Endothelial cell of umbilical vein (primary cell): ENCODE measurements around the gene SH3PXD2B. TPM values are rescaled to one million over a fixed set of nuclear protein-coding genes. Genes with fewer than 3 reads are reported as not detected.
"Not testable (repeated sequence)": the region's sequence is repeated elsewhere in the genome, so short reads cannot be mapped to it uniquely, and the experiment has no call there.

ENCODE experiments used
- BruUV-seq: library from RNA; stranded (reverse); fragments of 400-500 nt; replicated peaks from 2 replicates; lab custom pipeline; 2021; lab: Mats Ljungman, UMichigan
- CTCF ChIA-PET: fragments of 300-600, 350-600 bp; sonication (Branson Sonifier 250); formaldehyde crosslinking; loops from one replicate; lab custom pipeline; 2021; ENCODE audit warnings: antibody characterized with exemption, inconsistent platforms; lab: Charles Lee
- POLR2A ChIA-PET: fragments of 300-600, 350-600 bp; sonication (Branson Sonifier 250); formaldehyde crosslinking; loops from one replicate; lab custom pipeline; 2021; ENCODE audit warnings: antibody characterized with exemption, inconsistent platforms; lab: Charles Lee
- DNase-seq: peaks from one replicate; pipeline ENCODE4 v3.0.0-alpha.2; 2011; ENCODE audit warnings: low read depth, low spot score
- FAIRE-seq: peaks from 2 replicates; lab custom pipeline; 2011; peaks lifted over from hg19 to GRCh38; lab: Jason Lieb, UNC
- H2AFZ ChIP-seq: 2 replicates; pipeline ENCODE4 v1.6.0; 2012; ENCODE audit warnings: low read depth, low read length, control low read depth, inconsistent platforms
- H3K27ac ChIP-seq: 2 replicates; pipeline ENCODE4 v1.5.1; 2011; ENCODE audit warnings: low read depth, mild to moderate bottlenecking, control low read depth, low read length, moderate library complexity; ENCODE audit not compliant: insufficient read depth
- H3K27me3 ChIP-seq, 2 experiments: 2 replicates each; pipeline versions ENCODE4 v1.6.0 to v1.6.1; 2011; ENCODE audit warnings: low read length in 2 of 2, mixed read lengths in 1 of 2; ENCODE audit not compliant: control insufficient read depth in 2 of 2, insufficient read depth in 2 of 2
- H3K36me3 ChIP-seq, 2 experiments: 2 replicates in 1 of 2; 3 replicates in 1 of 2; pipeline ENCODE4 v1.5.1; 2011; ENCODE audit warnings: low read length in 2 of 2, mild to moderate bottlenecking in 1 of 2, moderate library complexity in 1 of 2; ENCODE audit not compliant: control insufficient read depth in 2 of 2, insufficient read depth in 2 of 2; ENCODE audit errors: extremely low read depth in 1 of 2
- H3K4me1 ChIP-seq: 3 replicates; pipeline ENCODE4 v1.5.1; 2011; ENCODE audit warnings: mild to moderate bottlenecking, low read length; ENCODE audit not compliant: control insufficient read depth, insufficient read depth; ENCODE audit errors: extremely low read depth
- H3K4me2 ChIP-seq: 2 replicates; pipeline ENCODE4 v1.6.1; 2011; ENCODE audit warnings: low read length, control low read depth, mixed read lengths; ENCODE audit not compliant: insufficient read depth
- H3K4me3 ChIP-seq, 3 experiments: fragments of 200-600 bp in 1 of 3; sonication (generic), shearing (Covaris generic) in 1 of 3; replicated peaks in 1 of 3; 2 replicates each; pipeline ENCODE4 v1.5.1; 2011 to 2016; ENCODE audit warnings: control low read depth in 3 of 3, low read length in 3 of 3, mild to moderate bottlenecking in 2 of 3, inconsistent platforms in 1 of 3, low read depth in 1 of 3, moderate library complexity in 1 of 3; ENCODE audit not compliant: insufficient read depth in 1 of 3
- H3K79me2 ChIP-seq: 2 replicates; pipeline ENCODE4 v1.6.0; 2012; ENCODE audit warnings: low read length, inconsistent platforms; ENCODE audit not compliant: control insufficient read depth, insufficient read depth
- H3K9ac ChIP-seq: replicated peaks from 2 replicates; pipeline ENCODE3; 2011; ENCODE audit warnings: low read length, control low read depth; ENCODE audit not compliant: insufficient read depth; ENCODE audit errors: extremely low read depth
- H3K9me1 ChIP-seq: replicated peaks from 3 replicates; pipeline ENCODE4 v1.6.0; 2011; ENCODE audit warnings: mild to moderate bottlenecking, low read length; ENCODE audit not compliant: control insufficient read depth, insufficient read depth; ENCODE audit errors: extremely low read depth
- H3K9me3 ChIP-seq: replicated peaks from 2 replicates; pipeline ENCODE4 v1.5.1; 2012; ENCODE audit warnings: low read length, inconsistent platforms; ENCODE audit not compliant: control insufficient read depth, insufficient read depth
- H4K20me1 ChIP-seq: replicated peaks from 2 replicates; pipeline ENCODE3; 2011; ENCODE audit warnings: mild to moderate bottlenecking, low read length; ENCODE audit not compliant: control insufficient read depth, insufficient read depth; ENCODE audit errors: extremely low read depth
- CTCF ChIP-seq, 2 donors: IDR thresholded peaks; 1 replicate in 1 of 2; 2 replicates in 1 of 2; pipeline ENCODE4 v1.5.1; 2011; ENCODE audit warnings: low read length in 2 of 2, mild to moderate bottlenecking in 2 of 2, moderate library complexity in 2 of 2, control low read depth in 1 of 2, inconsistent platforms in 1 of 2, low read depth in 1 of 2; ENCODE audit not compliant: insufficient read depth in 1 of 2; ENCODE audit errors: extremely low read depth in 1 of 2
- FOS ChIP-seq: IDR thresholded peaks from 2 replicates; pipeline ENCODE4 v1.6.1; 2011; ENCODE audit warnings: mild to moderate bottlenecking, low read length, moderate library complexity, borderline replicate concordance; ENCODE audit not compliant: insufficient read depth
- GATA2 ChIP-seq: IDR thresholded peaks from 2 replicates; pipeline ENCODE4 v1.7.0; 2011; ENCODE audit warnings: low read depth, mild to moderate bottlenecking, moderate library complexity, mixed read lengths, low read length; ENCODE audit not compliant: insufficient read length, insufficient read depth
- JUN ChIP-seq: IDR thresholded peaks from 2 replicates; pipeline ENCODE4 v1.6.1; 2011; ENCODE audit warnings: borderline replicate concordance, low read depth; ENCODE audit not compliant: insufficient read length, insufficient read depth
- POLR2A ChIP-seq: IDR thresholded peaks from 2 replicates; pipeline ENCODE4 v1.6.1; 2012; ENCODE audit warnings: low read depth, mild to moderate bottlenecking, control low read depth, low read length
- POLR2AphosphoS5 ChIP-seq: IDR thresholded peaks from 2 replicates; pipeline ENCODE4 v1.6.1; 2012; ENCODE audit warnings: low read depth, mild to moderate bottlenecking, control low read depth, low read length, moderate library complexity; ENCODE audit not compliant: insufficient read depth
- dilution Hi-C: fragments of 300-500 bp; cut with MboI; formaldehyde crosslinking; loops from one replicate; pipeline ENCODE4 v1.15.0; 2019; ENCODE audit warnings: low sequenced_read_pairs; ENCODE audit not compliant: extremely low pct_ligation_motif_present
- intact Hi-C: fragments of 100-400 bp; cut with micrococcal nuclease; formaldehyde crosslinking; loops from one replicate; pipeline ENCODE4 v1.10.0; 2022
- polyA plus RNA-seq, 4 experiments: library from polyadenylated mRNA; depleted of rRNA in 3 of 4; stranded (reverse) in 3 of 4; unstranded in 1 of 4; fragments of >200 nt; gene quantifications; 2 replicates each; pipeline versions ENCODE4 v1.2.1 to v1.2.3, GENCODE V29; 2011 to 2012; ENCODE audit warnings: missing spikeins in 1 of 4
- total RNA-seq: library from RNA; stranded (reverse); gene quantifications from 2 replicates; pipeline ENCODE4 v1.2.3, GENCODE V29; 2021

Gene SH3PXD2B
- total and polyA plus RNA-seq, 2 donors (not counting 3 experiments of a cell fraction or from before 2014, with no cell fraction given): 23.5 to 66.3 TPM

GRCh38 chr5:172402531-172403188 is 51.7 kb downstream of the SH3PXD2B start:
- TF ChIP-seq GATA2 (no peak), POLR2AphosphoS5 (no peak), POLR2A (no peak), JUN (no peak), CTCF (IDR thresholded peaks at IDR 0.05; ENCODE audit: extremely low read depth in 1 of 2, insufficient read depth in 1 of 2, low read depth in 1 of 2, low read length in 2 of 2) (no peak), FOS (no peak)
- no peak overlapping the region for H3K27ac ChIP-seq
- no peaks in the 10 kb centered on the region for H3K9me1 ChIP-seq
- no peak overlapping the region for H3K4me3 ChIP-seq
- H3K9ac ChIP-seq: no peak overlapping the region
- FAIRE-seq: no peak
- no peaks in the 10 kb centered on the region for H3K27me3 ChIP-seq
- peaks cover 14 to 18% of the 10 kb centered on the region in 2 experiments for H3K36me3 ChIP-seq
- CTCF ChIA-PET: interaction anchor here (1.0 kb wide), 1 partner anchor 49 kb away, joined by 3 read pairs; no protein-coding TSS in a partner anchor
- no TSS peak for BruUV-seq
- POLR2A ChIA-PET: no interaction called here
- H2AFZ ChIP-seq: no peak overlapping the region
- H3K79me2 ChIP-seq: peaks cover 6% of the 10 kb centered on the region
- no peak for DNase-seq
- dilution Hi-C loops (no loop called here), intact Hi-C loops (no loop called here)
- peaks cover 2% of the 10 kb centered on the region for H3K4me1 ChIP-seq
- H3K9me3 ChIP-seq: no peaks in the 10 kb centered on the region
- H3K4me2 ChIP-seq: no peak overlapping the region
- H4K20me1 ChIP-seq: no peaks in the 10 kb centered on the region

GRCh38 chr5:172402031-172402430 is 52.3 kb downstream of the SH3PXD2B start:
- intact Hi-C loops, H4K20me1 ChIP-seq, dilution Hi-C loops, FAIRE-seq, H3K9me3 ChIP-seq, DNase-seq, H3K27me3 ChIP-seq, H3K4me2 ChIP-seq, CTCF ChIA-PET, H2AFZ ChIP-seq, BruUV-seq, H3K27ac ChIP-seq, H3K79me2 ChIP-seq, H3K4me3 ChIP-seq, H3K9ac ChIP-seq, H3K4me1 ChIP-seq, H3K9me1 ChIP-seq, POLR2A ChIA-PET: not testable (repeated sequence)
- peaks cover 14 to 18% of the 10 kb centered on the region in 2 experiments for H3K36me3 ChIP-seq
